Lung (tissue), 12 donors: ENCODE data around the gene LVRN. TPM values are rescaled to one million over a fixed set of nuclear protein-coding genes. Genes with fewer than 3 reads are reported as not detected.

Source experiments
- ATAC-seq: fragments of 200-7000 bp; cut with Tn5 transposase; one replicate; pipeline ENCODE4 v1.9.1; 2020; ENCODE audit warnings: moderate number of reproducible peaks; ENCODE audit not compliant: insufficient read depth, low FRiP score
- DNase-seq, 3 donors: peaks; one replicate each; pipeline ENCODE4 v3.0.0-alpha.2; 2013 to 2017
- H3K27ac ChIP-seq, 2 donors: one replicate each; pipeline ENCODE4 v1.5.1; 2013; ENCODE audit warnings: mild to moderate bottlenecking in 2 of 2, moderate library complexity in 2 of 2, control low read depth in 1 of 2, inconsistent platforms in 1 of 2, low read depth in 1 of 2, low read length in 1 of 2
- H3K27me3 ChIP-seq, 3 donors: one replicate each; pipeline ENCODE4 v1.5.1; 2013; ENCODE audit warnings: low read length in 2 of 3; ENCODE audit not compliant: control insufficient read depth in 3 of 3, insufficient read depth in 3 of 3
- H3K36me3 ChIP-seq, 4 donors: one replicate each; pipeline ENCODE4 v1.5.1; 2013; ENCODE audit warnings: low read length in 4 of 4, mild to moderate bottlenecking in 1 of 4, moderate library complexity in 1 of 4; ENCODE audit not compliant: control insufficient read depth in 4 of 4, insufficient read depth in 4 of 4
- H3K4me1 ChIP-seq, 5 donors: one replicate each; pipeline ENCODE4 v1.5.1; 2013; ENCODE audit warnings: low read length in 5 of 5, mild to moderate bottlenecking in 2 of 5, moderate library complexity in 1 of 5; ENCODE audit not compliant: control insufficient read depth in 5 of 5, insufficient read depth in 5 of 5
- H3K4me3 ChIP-seq: one replicate; pipeline ENCODE4 v1.5.1; 2013; ENCODE audit warnings: mild to moderate bottlenecking, control low read depth, moderate library complexity
- H3K9ac ChIP-seq, 2 donors: one replicate each; pipeline ENCODE4 v1.5.1; 2013; ENCODE audit warnings: low read length in 2 of 2, control low read depth in 1 of 2; ENCODE audit not compliant: insufficient read depth in 1 of 2
- H3K9me3 ChIP-seq, 4 donors: one replicate each; pipeline ENCODE4 v1.5.1; 2013; ENCODE audit warnings: low read length in 3 of 4, mild to moderate bottlenecking in 1 of 4, moderate library complexity in 1 of 4; ENCODE audit not compliant: control insufficient read depth in 4 of 4, insufficient read depth in 3 of 4
- WGBS, 2 donors: extraction: QIAGEN DNeasy Blood & Tissue Kit; methylation state at CpG; one replicate each; pipeline ENCODE4 v1.1.7; 2013; 5-methylcytosine and 5-hydroxymethylcytosine counted together
- polyA plus RNA-seq, 2 donors: library from polyadenylated mRNA; stranded (reverse); fragments of 200-250 nt; gene quantifications; one replicate each; pipeline ENCODE4 v1.2.1, GENCODE V29; 2013
- total RNA-seq, 2 donors: library from RNA; depleted of rRNA in 1 of 2; stranded (reverse); fragments of >200 nt in 1 of 2; gene quantifications; one replicate each; pipeline ENCODE4 v1.2.1, GENCODE V29; 2014 to 2021
- TF ChIP-seq, protein P1 (sequence below): IDR thresholded peaks from 2 replicates; pipeline ENCODE4 v1.5.1; 2012; ENCODE audit warnings: mild to moderate bottlenecking; ENCODE audit errors: control extremely low read depth, extremely low read depth
- donor health status: control.
- donor health status: control.
- donor health status: Bipolar disorder and iron deficiency.
- donor health status: healthy.
- donor health status: DM: yes; HTN: yes; CAD: no.

The LVRN gene
- total and polyA plus RNA-seq, 4 donors, result 0.10 to 0.94 (median 0.17) TPM

DNA sequence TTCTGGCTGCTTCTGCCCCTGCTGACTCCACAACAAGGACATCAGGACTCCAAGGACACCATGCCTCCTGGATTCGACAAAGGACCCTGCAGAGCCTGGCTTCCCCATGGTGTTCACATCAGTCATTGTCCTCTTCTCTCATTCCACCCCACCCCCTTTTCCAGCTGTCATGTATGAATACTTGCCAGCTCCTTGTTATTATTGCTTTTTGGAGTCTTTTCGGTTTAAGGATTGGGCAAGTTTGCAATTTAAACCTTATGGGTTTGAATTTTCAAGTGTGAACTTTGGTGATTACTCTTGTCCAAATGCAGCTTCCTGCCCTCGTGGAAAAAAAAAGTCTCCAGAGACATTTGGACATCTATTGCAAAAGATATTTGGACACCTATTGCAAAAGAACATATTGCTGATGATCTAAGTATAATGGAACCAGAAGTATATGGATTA is 14.2 kb upstream of the LVRN start:
- Histone ChIP-seq H3K9me3 (no peaks in the 10 kb centered on the region), H3K36me3 (no peaks in the 10 kb centered on the region), H3K4me3 (no peak overlapping the region), H3K4me1 (no peaks in the 10 kb centered on the region), H3K9ac (no peak overlapping the region), H3K27ac (no peak overlapping the region), H3K27me3 (no peaks in the 10 kb centered on the region)
- 60 to 66% methylated on average over 3 of the region's 3 CpGs for WGBS, 2 donors
- ATAC-seq, result no peak
- TF ChIP-seq, protein P1, sequence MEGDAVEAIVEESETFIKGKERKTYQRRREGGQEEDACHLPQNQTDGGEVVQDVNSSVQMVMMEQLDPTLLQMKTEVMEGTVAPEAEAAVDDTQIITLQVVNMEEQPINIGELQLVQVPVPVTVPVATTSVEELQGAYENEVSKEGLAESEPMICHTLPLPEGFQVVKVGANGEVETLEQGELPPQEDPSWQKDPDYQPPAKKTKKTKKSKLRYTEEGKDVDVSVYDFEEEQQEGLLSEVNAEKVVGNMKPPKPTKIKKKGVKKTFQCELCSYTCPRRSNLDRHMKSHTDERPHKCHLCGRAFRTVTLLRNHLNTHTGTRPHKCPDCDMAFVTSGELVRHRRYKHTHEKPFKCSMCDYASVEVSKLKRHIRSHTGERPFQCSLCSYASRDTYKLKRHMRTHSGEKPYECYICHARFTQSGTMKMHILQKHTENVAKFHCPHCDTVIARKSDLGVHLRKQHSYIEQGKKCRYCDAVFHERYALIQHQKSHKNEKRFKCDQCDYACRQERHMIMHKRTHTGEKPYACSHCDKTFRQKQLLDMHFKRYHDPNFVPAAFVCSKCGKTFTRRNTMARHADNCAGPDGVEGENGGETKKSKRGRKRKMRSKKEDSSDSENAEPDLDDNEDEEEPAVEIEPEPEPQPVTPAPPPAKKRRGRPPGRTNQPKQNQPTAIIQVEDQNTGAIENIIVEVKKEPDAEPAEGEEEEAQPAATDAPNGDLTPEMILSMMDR, result no peak
- no peak for DNase-seq

DNA sequence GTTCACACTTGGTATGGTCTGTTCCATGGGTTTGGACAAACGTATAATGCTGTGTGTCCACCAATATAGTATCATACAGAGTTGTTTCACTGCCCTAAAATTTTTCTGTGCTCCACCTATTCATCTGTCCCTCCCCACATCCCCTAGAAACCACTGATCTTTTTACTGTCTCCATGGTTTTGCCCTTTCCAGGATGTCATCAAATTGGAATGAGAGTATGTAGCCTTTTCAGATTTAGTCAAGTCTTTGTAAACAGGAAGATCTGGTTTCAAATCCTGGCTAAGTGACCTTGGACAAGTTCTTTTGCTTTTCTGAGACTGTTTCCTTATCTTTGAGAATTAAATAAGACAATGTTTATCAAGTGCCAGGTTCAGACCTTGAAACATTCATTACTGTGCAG is 13.2 kb upstream of the LVRN start:
- no peak overlapping the region for H3K27ac ChIP-seq
- no peaks in the 10 kb centered on the region for H3K27me3 ChIP-seq
- no peak overlapping the region for H3K4me3 ChIP-seq
- WGBS, 2 donors, result 85 to 94% methylated on average over 1 of the region's 1 CpG
- H3K36me3 ChIP-seq, result no peaks in the 10 kb centered on the region
- no peaks in the 10 kb centered on the region for H3K9me3 ChIP-seq
- H3K4me1 ChIP-seq, result no peaks in the 10 kb centered on the region
- DNase-seq (no peak), ATAC-seq (no peak)
- no peak overlapping the region for H3K9ac ChIP-seq
- TF ChIP-seq, protein P1, result no peak

- no peaks in the 10 kb centered on the region for H3K4me1 ChIP-seq
- DNase-seq, result no peak
- TF ChIP-seq, protein P1, result no peak
- H3K27me3 ChIP-seq, result no peaks in the 10 kb centered on the region
- no peak for ATAC-seq
- no peak overlapping the region for H3K4me3 ChIP-seq
- no peak overlapping the region for H3K9ac ChIP-seq
- H3K9me3 ChIP-seq, result no peaks in the 10 kb centered on the region
- no peaks in the 10 kb centered on the region for H3K36me3 ChIP-seq
- WGBS, 2 donors, result 47 to 91% methylated on average over 4 of the region's 4 CpGs
- no peak overlapping the region for H3K27ac ChIP-seq
Measured at GRCh38 chr5:115952588-115952987, 9.7 kb upstream of the LVRN start.

DNA sequence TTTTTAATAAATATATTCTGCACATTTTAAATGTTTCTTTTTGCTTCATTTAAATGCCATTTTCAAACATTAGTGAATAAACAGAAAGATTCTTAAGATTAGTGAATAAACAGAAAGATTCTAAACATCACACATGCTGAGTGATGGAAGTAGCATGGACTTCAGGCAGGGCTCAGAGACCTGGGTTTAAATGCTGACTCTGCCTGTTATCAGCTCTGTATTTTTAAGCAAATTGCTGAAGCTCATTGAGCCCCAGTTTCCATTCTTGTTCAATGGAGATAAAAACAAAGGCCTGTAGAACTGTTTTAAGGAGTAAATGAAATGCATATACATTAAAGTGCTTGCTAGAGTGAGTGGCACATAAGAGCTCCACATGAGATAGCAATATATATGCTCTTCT is 8.1 kb upstream of the LVRN start:
- no peak overlapping the region for H3K27ac ChIP-seq
- H3K9me3 ChIP-seq, result peaks cover 0 to under 1% (median 0%) of the 10 kb centered on the region in 4 donors
- TF ChIP-seq, protein P1, result no peak
- DNase-seq (no peak), ATAC-seq (no peak)
- H3K4me3 ChIP-seq, result no peak overlapping the region
- H3K27me3 ChIP-seq, result peaks cover under 1 to 4% (median 3%) of the 10 kb centered on the region in 3 donors
- H3K4me1 ChIP-seq, result no peaks in the 10 kb centered on the region
- H3K36me3 ChIP-seq, result no peaks in the 10 kb centered on the region
- no peak overlapping the region for H3K9ac ChIP-seq
